HG03175 (cell line): ENCODE measurements around the gene NID2.
A peak's percentile ranks its signal among the peaks of the same experiment; 100 is the strongest.

ENCODE experiments used
- ATAC-seq: cut with Tn5 transposase; IDR thresholded peaks from one replicate; pipeline ENCODE4 v1.9.1; 2021; ENCODE audit warnings: mild to moderate bottlenecking, moderate library complexity; ENCODE audit not compliant: unreplicated experiment

The NID2 gene

DNA sequence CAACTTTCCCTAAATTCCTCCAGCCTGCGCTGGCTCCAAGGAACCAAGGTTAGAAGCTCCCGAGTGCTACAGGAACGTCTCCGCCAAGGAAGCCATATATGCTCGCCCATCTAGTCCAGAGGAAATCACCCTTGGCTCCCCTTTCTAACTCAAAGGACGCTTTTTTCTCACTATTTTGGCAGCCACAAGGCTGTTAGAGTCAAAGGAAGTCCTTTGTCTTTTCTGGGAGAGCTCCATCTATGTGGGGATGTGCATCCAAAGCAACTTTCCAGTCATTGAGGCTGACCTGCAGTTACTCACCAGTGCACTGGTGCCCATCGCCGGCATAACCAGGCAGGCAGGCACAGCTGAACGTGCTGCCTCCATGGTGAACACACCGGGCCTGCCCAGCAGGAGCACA lies 42.0 kb downstream of the NID2 start:
- no peak for ATAC-seq

DNA sequence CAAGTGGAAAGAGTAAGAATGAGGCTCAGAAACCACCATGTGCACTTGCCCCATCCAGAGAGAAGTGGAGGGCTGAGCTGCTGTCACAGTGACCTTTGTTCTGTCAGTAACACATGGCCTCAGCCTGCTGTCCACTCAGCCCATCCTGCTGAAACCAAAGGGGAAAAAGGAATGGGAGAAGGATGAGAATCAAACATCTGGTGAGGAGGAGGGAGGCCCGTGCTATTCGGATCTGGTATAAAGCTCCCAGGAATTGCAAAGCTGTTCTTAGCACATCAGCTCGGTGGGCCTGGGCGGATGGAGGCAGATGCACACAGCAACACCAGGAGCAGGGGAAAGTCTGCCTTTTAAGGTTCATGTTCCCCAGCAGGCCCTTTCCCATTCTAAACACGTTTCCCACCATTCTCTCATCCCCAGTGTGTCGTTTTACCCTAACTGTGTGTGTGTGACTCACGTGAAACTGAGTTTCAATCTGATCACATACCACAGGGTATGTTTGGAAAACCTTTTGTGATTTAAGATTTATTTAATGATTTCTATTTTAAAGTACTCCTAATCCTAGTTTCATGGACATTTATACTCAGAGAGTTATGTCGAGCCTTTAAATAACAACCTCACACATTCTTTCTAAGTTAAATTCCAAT lies 42.7 kb downstream of the NID2 start:
- no peak for ATAC-seq

DNA sequence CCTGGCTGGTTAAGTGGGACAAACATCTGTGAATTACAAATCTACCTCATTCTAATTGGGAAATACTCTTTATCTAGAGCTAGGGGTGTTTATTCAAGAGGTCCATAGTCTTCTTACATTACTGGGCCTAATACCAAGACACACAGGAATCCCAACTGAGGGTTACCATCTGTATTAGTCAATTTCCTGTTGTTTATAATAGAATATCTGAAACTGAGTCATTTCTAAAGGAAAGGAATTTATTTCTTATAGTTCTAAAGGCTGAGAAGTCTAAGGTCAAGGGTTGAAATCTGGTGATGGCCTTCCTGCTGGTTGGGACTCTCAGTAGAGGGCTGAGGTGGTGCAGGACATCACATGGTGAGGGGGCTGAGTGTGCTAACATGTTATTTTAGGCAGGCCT lies 43.5 kb downstream of the NID2 start:
- ATAC-seq, result no peak

DNA sequence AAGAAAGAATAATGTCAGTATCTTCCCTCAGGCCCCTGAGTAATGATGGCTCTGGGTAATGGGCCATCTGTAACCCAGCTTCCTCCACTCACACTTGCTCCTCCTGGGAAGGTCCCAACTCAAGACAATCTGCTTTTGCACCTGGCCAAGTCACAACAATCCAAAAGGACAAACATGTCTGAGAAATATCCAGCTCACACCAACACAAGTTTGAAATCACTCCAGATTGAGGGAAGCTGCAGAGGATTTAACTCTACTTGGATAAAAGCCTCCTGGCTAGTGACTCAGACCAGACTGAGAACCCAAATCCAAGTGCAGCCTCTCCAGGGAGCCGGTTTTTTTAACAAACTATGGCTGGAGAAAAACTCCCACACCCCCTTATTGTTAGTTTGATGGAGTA lies 45.3 kb downstream of the NID2 start:
- ATAC-seq, result no peak

DNA sequence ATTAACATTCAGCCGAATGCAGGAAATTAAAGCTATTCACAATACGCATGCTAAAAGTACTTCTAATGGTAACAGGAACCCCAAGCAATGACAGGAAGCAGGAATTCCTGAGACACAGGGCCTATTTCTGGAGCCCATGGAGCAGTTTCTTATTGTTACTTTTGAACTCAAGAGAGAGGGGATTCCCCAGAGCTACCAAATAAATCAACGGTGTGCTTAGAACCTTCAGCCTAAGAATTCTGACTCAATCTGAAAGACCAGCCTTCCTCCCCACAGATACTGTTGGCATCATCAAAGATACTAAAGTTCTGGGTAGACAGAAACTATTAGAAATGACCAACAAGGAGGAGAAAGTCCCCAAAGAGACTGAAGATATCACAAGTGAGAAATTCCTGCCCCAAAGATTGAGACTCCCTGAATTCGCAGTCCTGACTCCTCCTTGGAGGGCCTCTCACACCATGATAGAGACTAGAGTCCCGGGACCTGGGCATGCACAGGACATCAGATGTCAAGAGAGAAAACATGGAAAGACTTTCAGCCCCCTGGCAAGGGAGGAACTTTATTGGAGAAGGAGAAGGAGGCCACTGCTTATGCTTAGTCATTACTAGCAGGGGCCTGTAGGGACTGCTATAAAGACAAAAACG lies 46.8 kb downstream of the NID2 start:
- ATAC-seq, result peak; percentile 71

DNA sequence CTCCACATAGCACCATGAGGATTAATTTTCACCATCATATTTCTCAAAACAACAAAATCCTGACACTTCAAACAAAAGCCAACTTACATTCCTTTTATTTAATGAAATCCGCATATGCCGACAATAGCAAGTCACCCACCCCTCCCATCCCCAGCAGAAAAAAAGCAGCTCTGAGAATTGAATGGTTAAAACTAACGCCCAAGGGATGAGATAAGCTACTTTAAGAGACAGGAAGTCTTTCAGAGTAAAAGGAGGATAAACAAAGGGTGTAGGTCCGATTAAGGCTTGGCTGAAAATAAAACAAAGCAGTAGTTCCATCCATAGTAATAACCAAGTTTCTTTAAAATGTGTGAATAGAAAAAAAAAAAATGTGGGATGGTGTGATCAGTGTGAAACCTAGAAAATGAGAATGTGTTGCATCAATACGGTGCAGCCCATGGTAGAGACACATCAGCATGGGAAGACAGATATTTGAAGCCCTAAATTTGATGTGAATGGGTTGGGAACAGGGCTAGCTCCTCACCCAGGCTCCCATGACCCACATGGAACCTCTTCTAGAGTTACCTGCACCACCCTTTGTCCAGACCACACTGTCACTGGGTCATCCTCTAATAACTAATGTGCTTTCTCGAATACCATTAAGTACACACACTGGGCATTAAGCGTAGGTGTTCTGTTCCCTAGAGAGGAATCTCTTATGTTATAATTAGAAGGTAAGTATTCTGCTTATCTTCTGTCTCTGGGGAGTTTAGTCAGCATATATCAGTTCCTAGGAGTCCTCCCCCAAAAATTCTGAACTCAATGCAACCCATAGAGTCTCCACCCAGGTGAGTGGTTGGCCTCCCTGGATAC lies 47.8 kb downstream of the NID2 start:
- ATAC-seq, result no peak

DNA sequence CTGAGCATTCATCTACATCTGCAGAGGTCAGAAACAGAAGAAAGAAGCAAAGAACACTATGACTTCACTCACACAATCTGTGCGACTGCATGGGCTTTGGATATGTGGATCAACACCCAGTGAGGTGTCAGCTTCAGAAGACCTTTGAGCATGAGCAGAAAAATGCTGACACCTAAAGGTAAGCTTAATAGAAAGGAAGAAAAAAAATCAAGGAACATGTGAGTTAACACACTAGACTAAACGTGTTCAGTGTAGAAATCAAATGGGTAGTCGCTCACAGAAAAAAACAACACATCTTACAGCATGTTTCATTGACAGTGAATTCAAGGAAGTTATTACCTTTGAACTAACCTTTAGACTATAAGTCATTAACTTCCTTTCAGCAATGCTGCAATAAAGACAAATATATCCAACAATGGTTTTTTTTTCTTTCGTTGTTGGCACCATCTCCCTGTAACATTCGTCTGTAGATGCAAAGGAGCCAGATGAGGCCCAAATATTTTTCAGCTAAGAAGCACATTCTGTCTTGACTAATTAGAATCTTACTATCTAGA lies 48.6 kb downstream of the NID2 start:
- ATAC-seq, result no peak

DNA sequence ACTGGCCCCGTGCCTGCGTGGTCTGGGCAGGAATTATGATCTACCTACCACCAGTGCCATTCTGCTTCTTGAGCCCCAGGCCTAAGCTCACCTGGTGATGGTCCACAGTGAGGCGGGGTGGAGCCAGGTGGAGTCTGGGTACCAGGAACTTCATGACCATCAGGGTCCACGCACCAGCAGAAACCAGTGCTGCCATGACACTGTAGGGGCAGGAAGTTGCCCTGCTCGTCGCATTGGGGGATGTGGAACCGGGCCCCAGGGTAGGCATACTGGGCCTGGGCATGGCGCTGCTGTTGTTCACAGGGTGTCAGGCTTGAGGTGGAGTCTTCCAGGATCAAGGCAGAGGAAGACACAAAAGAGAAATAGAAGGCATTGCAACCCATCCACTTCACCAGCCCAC lies 49.9 kb downstream of the NID2 start:
- ATAC-seq, result no peak

DNA sequence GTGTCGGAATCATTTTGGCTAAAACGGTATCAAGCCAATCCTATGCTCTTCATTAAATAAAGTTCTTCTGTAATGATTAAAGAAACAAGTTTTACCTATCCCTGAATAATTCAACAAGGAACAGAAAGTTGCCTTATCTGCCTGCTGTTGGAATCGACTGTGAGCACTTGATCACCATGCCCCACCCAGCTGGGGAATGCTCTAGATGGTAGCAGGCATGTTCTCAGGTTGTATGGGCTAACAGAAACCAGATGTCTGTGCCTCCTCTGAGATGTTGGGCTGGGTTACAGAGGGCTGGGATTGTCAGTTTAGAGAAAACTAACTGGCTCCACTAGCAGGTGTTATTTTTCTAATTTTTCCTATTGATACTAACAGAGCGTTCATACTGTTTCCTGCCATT lies 50.6 kb downstream of the NID2 start:
- no peak for ATAC-seq

DNA sequence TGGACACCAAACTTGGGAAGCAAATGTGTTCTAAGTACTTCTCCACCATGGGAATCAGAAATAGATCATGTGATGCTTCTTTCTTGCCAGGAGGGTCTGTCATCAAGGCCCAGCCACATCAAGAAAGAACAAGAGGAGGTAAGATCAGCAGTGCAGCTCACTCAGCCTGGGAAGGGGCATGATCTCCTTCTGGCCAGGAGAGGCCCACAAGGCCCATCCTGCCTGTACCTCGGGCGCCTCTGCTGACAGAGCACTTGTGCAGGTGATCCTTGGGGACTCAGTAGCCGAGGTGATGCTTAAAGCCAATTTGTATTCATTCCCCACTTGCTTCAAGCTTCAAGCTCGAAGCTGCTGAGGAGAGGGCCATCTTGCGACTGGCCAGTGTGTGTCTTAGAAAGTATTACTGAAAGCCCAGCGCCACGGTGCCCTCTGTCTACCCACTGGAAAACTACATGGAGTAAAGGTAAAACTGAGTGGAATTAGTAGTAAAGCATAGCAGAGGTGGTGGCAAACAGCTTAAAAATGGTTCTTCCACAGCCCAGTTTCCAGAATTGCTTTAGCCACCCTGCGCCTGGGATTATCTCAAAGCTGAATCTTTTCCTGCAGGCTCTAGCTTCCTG lies 53.3 kb downstream of the NID2 start:
- no peak for ATAC-seq

DNA sequence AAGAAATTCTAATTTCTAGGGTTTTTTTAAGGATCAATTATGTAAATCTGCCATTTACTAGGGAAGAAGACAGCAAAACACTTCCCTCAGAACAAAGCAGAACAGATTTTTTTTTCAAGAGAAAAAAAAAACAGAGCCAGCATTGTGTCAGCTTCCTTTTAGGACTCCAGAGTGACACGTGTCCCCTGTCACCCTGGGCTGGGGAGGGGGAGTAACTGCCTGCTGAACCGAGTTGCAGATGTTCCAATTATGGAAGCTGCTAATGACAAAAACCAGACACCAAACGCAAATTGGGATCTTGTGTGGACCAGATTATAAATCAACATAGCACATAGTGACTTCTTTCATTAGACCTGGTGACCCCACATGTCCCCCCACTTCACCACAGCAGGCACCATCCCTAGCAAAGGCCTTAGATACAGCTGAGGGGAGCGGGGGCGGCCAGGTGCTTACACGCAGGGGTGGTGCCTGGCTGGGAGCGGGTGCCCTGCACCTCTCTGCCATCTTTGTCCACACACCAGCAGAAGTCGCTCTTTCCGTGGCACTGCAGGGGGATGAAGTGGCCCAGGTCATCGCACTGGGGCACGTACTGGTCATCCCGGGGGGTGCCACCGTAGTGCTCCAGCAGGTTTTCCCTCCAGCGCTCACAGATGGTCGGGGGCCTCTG lies 54.1 kb downstream of the NID2 start:
- no peak for ATAC-seq

DNA sequence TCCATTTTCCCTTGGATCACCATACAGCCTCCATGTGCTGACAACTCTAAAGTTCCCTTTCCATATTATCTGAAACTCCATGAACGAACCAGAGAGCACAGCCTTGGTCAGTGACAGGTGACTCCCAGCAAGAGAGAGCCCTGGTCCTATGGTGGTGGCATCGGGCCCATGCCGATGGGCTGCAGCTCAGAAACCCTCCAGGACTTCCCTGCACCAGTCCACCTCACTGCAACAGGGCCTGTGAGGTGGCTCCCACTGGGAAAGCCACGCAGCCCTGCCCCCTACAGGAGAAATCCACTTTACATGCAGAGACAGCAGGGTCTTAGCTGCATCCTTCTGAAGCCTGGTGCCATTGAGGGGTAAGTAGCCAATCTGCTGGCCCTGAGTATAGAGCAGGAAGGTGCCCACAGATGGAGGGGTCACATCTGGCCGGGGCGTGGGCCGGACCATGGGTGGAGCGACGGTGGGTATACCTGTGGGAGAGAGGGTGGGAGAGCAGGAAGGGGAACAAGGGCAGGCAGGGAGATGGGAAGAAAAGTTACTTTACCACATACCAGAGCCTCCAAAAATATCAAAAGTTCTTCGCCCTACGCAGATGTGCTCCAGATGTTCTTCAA lies 54.8 kb downstream of the NID2 start:
- no peak for ATAC-seq

DNA sequence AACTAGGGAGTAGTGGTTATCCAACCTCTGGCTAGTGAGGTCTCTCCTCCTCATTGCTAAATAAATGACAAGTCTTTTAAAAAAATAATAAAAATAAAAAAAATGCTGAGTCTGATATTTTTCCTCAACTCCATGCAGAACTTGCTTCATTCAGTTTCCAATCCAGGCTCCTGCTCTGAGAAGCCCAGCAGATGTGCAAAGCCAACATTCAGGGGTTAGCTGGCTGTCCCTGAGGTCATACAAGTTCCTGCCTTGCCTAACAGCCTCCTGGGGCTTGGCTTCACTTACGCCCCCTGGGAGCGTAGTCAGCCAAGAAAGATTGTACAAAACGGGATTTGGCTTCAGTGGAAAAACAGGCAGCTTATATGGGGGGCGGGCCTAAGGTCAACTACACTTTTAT lies 56.2 kb downstream of the NID2 start:
- no peak for ATAC-seq

DNA sequence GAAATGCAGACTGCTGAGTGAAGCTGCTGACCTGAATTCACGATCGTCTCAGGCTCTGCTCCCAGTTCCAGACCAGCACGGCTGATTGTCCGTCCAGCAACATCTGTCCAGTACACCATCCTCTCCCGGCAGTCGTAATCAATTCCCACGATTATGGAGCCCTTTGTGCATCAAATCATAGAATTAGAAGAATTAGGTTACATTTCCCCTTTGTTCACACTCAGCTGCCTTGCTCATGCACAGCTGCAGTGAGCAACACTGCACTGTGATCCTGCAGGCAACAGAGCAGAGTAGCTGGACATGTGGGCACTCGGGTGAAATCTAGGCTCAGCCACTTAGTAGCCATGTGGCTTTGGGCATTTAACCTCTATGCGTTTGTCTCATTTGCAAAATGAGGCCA lies 57.3 kb downstream of the NID2 start:
- ATAC-seq, result no peak

DNA sequence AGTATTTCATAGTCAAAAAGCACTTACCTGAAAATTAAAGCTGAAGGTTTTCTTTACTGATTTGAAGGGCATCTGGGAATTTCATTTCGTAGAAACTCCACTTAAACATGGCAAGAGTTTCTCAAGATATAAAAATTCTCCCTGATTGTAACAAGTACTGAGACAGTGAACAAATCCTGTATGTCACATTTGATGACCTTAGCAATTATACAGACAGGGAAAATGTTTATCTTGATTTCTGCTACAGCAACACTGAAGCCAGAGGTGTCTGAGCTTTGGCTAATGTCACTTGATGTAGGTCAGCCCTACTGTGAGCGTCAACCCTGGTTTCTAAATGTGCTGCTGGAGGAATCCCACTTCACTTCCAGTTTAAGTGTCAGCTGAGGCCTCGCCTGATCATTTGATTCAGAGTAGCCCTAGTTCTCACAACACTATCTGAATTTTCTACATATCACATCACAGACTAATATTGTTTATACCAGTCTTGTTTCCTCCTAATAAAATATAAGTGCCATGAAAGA lies 58.6 kb downstream of the NID2 start:
- ATAC-seq, result no peak

DNA sequence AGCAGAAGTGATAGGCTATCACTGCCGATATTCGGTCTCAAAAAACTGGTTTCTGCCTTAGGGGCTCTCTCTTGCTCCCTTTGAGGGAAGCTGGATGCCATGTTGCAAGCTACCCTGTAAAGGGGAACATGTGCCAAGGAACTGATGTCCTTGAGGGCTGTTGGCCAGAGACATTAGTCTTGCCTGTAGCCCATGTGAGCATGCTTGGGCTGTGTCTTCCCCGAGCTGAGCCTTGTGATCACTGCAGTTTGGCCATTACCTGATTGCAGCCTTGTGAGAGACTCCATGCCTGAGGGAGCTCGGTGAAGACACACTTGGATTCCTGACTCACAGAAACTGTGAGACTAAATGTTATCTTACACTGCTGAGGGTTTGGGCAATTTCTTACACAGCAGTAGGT lies 60.7 kb downstream of the NID2 start:
- no peak for ATAC-seq

DNA sequence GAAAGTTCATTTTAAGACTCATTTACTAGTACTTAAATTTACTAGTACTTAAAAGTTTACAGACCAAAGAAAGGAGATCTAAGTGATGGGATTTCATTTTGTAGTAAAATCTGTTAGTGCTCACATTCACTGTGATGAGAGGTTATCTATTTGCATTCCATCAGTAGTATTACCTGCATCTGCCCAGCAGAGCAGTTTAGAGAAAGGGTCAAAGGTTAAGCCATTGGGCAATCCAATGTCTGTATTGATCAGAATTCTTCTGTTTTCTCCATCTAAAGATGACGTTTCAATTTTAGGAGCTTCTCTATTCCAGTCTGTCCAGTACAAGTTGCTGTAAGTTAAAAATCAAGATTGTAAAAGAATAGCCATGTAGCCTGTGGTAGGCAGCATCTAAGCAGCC lies 61.2 kb downstream of the NID2 start:
- no peak for ATAC-seq

DNA sequence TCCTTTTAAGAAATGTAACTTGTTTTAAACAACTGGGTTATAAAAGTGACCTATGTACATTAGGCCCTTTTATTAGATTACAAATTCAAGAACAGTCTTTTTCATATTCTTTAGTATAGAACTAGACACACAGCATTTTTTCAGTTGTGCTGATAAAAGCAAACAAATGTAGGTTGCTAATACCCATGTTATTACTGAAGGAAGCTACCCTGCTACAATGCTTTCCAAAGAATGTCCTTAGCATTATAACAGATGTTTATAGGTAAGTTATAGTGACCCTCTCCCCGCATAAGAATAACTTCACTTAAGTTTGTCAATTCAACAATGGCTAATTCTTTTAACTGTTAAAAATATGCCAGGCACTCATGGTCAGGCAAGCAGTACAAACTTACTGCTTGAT lies 61.6 kb downstream of the NID2 start:
- no peak for ATAC-seq

DNA sequence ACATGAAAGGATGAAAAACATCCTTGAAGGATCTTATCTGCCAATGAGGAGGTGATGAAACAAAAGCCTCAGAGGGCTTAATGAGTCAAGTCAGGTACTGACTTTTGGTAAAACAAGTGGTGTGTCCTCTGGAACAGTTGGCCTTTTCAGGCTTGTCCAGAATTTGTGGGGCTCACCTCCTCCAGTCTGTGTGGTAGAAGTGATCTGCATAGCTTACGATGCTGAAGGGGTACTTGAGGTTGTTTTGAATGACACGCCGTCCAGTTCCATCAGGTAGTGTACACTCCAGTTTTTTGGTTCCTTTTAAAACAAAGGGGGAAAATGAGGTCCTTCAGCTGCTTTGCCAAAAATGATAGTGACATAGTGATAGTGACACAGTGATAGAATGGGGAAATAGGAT lies 62.5 kb downstream of the NID2 start:
- ATAC-seq, result no peak

DNA sequence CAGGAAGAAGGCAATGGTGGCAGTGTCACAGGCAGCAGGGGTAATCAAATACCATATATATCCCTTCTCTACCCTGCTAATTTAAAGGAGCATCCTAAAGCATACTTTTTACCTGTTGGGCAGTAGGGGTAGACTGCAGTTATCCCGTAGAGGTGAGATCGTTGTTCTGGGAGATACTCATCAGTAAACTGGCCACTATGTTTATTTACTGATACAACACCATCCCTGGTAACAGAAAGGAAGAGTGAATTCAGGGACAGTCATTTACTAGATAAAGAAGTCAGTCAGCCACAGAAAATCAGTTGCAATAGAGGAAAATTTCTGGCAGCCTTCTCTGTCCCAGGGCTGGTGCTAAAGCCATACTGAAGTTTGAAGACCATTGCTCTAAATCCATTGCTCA lies 63.2 kb downstream of the NID2 start:
- no peak for ATAC-seq
